GM12878 (cell line): ENCODE measurements around the gene SOCS1. TPM values are rescaled to one million over a fixed set of nuclear protein-coding genes. Genes with fewer than 3 reads are reported as not detected.

ENCODE experiments used
- ATAC-seq: fragments of 200-7000 bp; cut with Tn5 transposase; 3 replicates; pipeline ENCODE4 v1.9.1; 2020; ENCODE audit warnings: mild to moderate bottlenecking, moderate library complexity
- BruUV-seq: library from RNA; stranded (reverse); fragments of 400-500 nt; replicated peaks from 2 replicates; lab custom pipeline; 2021; lab: Mats Ljungman, UMichigan
- CTCF ChIA-PET: fragments of 300-600 bp; sonication (Branson Sonifier 250); formaldehyde crosslinking; extraction: SDS; loops from one replicate; lab custom pipeline; 2021; ENCODE audit warnings: inconsistent platforms; lab: Yijun Ruan, JAX
- POLR2A ChIA-PET: fragments of 350-600 bp; formaldehyde crosslinking; extraction: SDS; loops from one replicate; lab custom pipeline; 2021; ENCODE audit warnings: inconsistent platforms; lab: Charles Lee
- RAD21 ChIA-PET: fragments of 300-600 bp; sonication (Branson Sonifier 250); formaldehyde crosslinking; loops from one replicate; lab custom pipeline; 2023; ENCODE audit warnings: antibody characterized with exemption; ENCODE audit not compliant: unreplicated experiment; lab: Charles Lee
- SMC1A ChIA-PET: fragments of 300-600 bp; sonication (Branson Sonifier 250); formaldehyde crosslinking; loops from one replicate; lab custom pipeline; 2023; ENCODE audit not compliant: unreplicated experiment, uncharacterized antibody; lab: Charles Lee
- DNase-seq: peaks from one replicate; pipeline ENCODE4 v3.0.0-alpha.2; 2011; ENCODE audit warnings: low read depth, low spot score
- FAIRE-seq: peaks from 3 replicates; lab custom pipeline; 2011; peaks lifted over from hg19 to GRCh38; lab: Jason Lieb, UNC
- H2AFZ ChIP-seq: 2 replicates; pipeline ENCODE4 v1.6.0; 2011; ENCODE audit warnings: low read depth, low read length, control low read depth; ENCODE audit not compliant: control insufficient read depth
- H3K27ac ChIP-seq: 2 replicates; pipeline ENCODE4 v1.5.1; 2011; ENCODE audit warnings: control low read depth; ENCODE audit not compliant: control insufficient read depth, insufficient read depth
- H3K27me3 ChIP-seq, 2 experiments: replicated peaks in 1 of 2; 2 replicates each; pipeline versions ENCODE4 v1.6.0 to v1.6.1; 2011; ENCODE audit warnings: low read length in 1 of 2; ENCODE audit not compliant: control insufficient read depth in 2 of 2, insufficient read depth in 2 of 2
- H3K36me3 ChIP-seq, 2 experiments: 2 replicates each; pipeline ENCODE4 v1.5.1; 2011; ENCODE audit warnings: low read length in 1 of 2; ENCODE audit not compliant: control insufficient read depth in 2 of 2, insufficient read depth in 2 of 2
- H3K4me1 ChIP-seq: 2 replicates; pipeline ENCODE4 v1.6.1; 2011; ENCODE audit warnings: mild to moderate bottlenecking, low read length, moderate library complexity, mixed read lengths; ENCODE audit not compliant: control insufficient read depth, insufficient read depth
- H3K4me2 ChIP-seq: 2 replicates; pipeline ENCODE4 v1.6.0; 2011; ENCODE audit warnings: control low read depth; ENCODE audit not compliant: control insufficient read depth, insufficient read depth
- H3K4me3 ChIP-seq: fragments of 200-600 bp; sonication (generic); 2 replicates; pipeline ENCODE4 v1.5.1; 2016
- H3K79me2 ChIP-seq: 2 replicates; pipeline ENCODE4 v1.6.0; 2011; ENCODE audit warnings: low read length; ENCODE audit not compliant: control insufficient read depth, insufficient read depth
- H3K9ac ChIP-seq: 2 replicates; pipeline ENCODE4 v1.8.0; 2011; ENCODE audit warnings: low read length, control low read depth, mixed read lengths; ENCODE audit not compliant: control insufficient read depth, insufficient read depth
- H3K9me3 ChIP-seq: replicated peaks from 3 replicates; pipeline ENCODE4 v1.5.1; 2011; ENCODE audit warnings: mild to moderate bottlenecking, low read length; ENCODE audit not compliant: control insufficient read depth, insufficient read depth
- H4K20me1 ChIP-seq: 2 replicates; pipeline ENCODE4 v1.6.0; 2011; ENCODE audit not compliant: control insufficient read depth, insufficient read depth
- CBX5 ChIP-seq: sonication (generic); IDR thresholded peaks from 2 replicates; pipeline ENCODE4 v1.6.1; 2016; ENCODE audit warnings: low read depth, moderate library complexity, mild to moderate bottlenecking, inconsistent platforms
- SUZ12 ChIP-seq: fragments of 200-600 bp; sonication (generic); IDR thresholded peaks from one replicate; pipeline ENCODE4 v1.6.1; 2018; ENCODE audit warnings: antibody characterized with exemption, mild to moderate bottlenecking; ENCODE audit not compliant: unreplicated experiment
- WGBS: methylation state at CpG from one replicate; pipeline ENCODE4 v1.1.6; 2016; ENCODE audit warnings: low lambda C conversion rate; ENCODE audit not compliant: insufficient replicate concordance, insufficient coverage; ENCODE audit errors: missing lambda C conversion rate; 5-methylcytosine and 5-hydroxymethylcytosine counted together
- in situ Hi-C: fragments of 300-500 bp; cut with MboI; formaldehyde crosslinking; loops from 9 replicates; pipeline ENCODE4 v1.14.3; 2018; ENCODE audit warnings: mixed read lengths
- intact Hi-C: fragments of 100-400 bp; cut with micrococcal nuclease; formaldehyde crosslinking; loops from one replicate; pipeline ENCODE4 v1.14.2; 2022; ENCODE audit not compliant: unreplicated experiment
- polyA plus RNA-seq, 11 experiments: library from polyadenylated mRNA; depleted of rRNA in 4 of 11; unstranded in 6 of 11; stranded (reverse) in 5 of 11; fragments of >200 nt; fragmentation: Nextera tagmentation in 4 of 11; fragmentation: Illumina TruSeq in 1 of 11; extraction: Ambion mirVana in 4 of 11; extraction: Trizol in 1 of 11; gene quantifications; 1 replicate in 1 of 11; 2 replicates in 10 of 11; pipeline versions ENCODE4 v1.2.1 to v1.2.3, GENCODE V29; 2011 to 2016; ENCODE audit warnings: inconsistent platforms in 2 of 11, missing spikeins in 2 of 11, low read depth in 1 of 11
- total RNA-seq, 4 experiments: library from RNA; depleted of rRNA in 3 of 4; stranded (reverse); fragments of >200 nt in 3 of 4; fragmentation: Illumina TruSeq in 1 of 4; extraction: Trizol in 1 of 4; gene quantifications; 2 replicates each; pipeline versions ENCODE4 v1.2.1 to v1.2.3, GENCODE V29; 2013 to 2021
- TF ChIP-seq, protein P1 (sequence below), 3 experiments: IDR thresholded peaks in 2 of 3; conservative IDR thresholded peaks in 1 of 3; 2 replicates each; pipeline ENCODE4 v1.5.1; 2011; ENCODE audit warnings: low read depth in 3 of 3, low read length in 3 of 3, mild to moderate bottlenecking in 3 of 3, control low read depth in 2 of 3, moderate library complexity in 2 of 3, inconsistent platforms in 1 of 3, mixed read lengths in 1 of 3; ENCODE audit not compliant: control insufficient read depth in 2 of 3, insufficient read depth in 1 of 3; ENCODE audit errors: extremely low read depth in 1 of 3

Gene SOCS1
- total and polyA plus RNA-seq, 10 of the 15 experiments (the other 5 are each of a cell fraction or from before 2014, with no cell fraction given) = 0.42 to 39.8 (median 11.2) TPM

GRCh38 chr16:11218604-11218962 lies 37.4 kb downstream of the SOCS1 start:
- POLR2A ChIA-PET = interaction anchor here (0.6 to 2.1 kb wide), 3 partner anchors 9 to 26 kb away, joined by 3 to 9 read pairs (median 4); no protein-coding TSS in a partner anchor
- intact Hi-C loops = no loop called here
- Histone ChIP-seq H3K9me3 (peaks cover 12% of the 10 kb centered on the region), H3K79me2 (no peaks in the 10 kb centered on the region)
- SMC1A ChIA-PET = interaction anchor here (0.6 to 2.7 kb wide), 9 partner anchors 9 to 37 kb away, joined by 3 to 12 read pairs (median 3); partner anchors contain the start of gene SOCS1
- DNase-seq = no peak
- TF ChIP-seq CBX5 (peak; percentile 46; the same call in 1 of the 2 replicates), SUZ12 (no peak)
- TF ChIP-seq, protein P1, sequence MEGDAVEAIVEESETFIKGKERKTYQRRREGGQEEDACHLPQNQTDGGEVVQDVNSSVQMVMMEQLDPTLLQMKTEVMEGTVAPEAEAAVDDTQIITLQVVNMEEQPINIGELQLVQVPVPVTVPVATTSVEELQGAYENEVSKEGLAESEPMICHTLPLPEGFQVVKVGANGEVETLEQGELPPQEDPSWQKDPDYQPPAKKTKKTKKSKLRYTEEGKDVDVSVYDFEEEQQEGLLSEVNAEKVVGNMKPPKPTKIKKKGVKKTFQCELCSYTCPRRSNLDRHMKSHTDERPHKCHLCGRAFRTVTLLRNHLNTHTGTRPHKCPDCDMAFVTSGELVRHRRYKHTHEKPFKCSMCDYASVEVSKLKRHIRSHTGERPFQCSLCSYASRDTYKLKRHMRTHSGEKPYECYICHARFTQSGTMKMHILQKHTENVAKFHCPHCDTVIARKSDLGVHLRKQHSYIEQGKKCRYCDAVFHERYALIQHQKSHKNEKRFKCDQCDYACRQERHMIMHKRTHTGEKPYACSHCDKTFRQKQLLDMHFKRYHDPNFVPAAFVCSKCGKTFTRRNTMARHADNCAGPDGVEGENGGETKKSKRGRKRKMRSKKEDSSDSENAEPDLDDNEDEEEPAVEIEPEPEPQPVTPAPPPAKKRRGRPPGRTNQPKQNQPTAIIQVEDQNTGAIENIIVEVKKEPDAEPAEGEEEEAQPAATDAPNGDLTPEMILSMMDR (IDR thresholded peaks at IDR 0.05 in 2 of 3, conservative IDR thresholded peaks at IDR 0.05 in 1 of 3; ENCODE audit: control insufficient read depth in 2 of 3, extremely low read depth in 1 of 3, insufficient read depth in 1 of 3, low read depth in 3 of 3, low read length in 3 of 3) = peak in 2 of 3 experiments; percentile 54 to 55; a peak in 4 of 6 replicates
- TF ChIP-seq, all 136 proteins: peak for 2
- no peak overlapping the region for H3K4me2 ChIP-seq
- no peak overlapping the region for H3K27ac ChIP-seq
- no peak for ATAC-seq
- CTCF ChIA-PET = interaction anchor here (0.8 to 1.7 kb wide), 6 partner anchors 9 to 138 kb away, joined by 3 to 4 read pairs (median 3); no protein-coding TSS in a partner anchor
- H2AFZ ChIP-seq = no peak overlapping the region
- H3K36me3 ChIP-seq = no peaks in the 10 kb centered on the region
- RAD21 ChIA-PET = interaction anchor here (1.0 to 2.0 kb wide), 2 partner anchors 9 to 37 kb away, joined by 3 to 8 read pairs; partner anchors contain the start of gene SOCS1
- no peaks in the 10 kb centered on the region for H3K27me3 ChIP-seq
- H3K9ac ChIP-seq = no peak overlapping the region
- in situ Hi-C loops = no loop called here
- no peaks in the 10 kb centered on the region for H4K20me1 ChIP-seq
- WGBS = 91% methylated on average over 1 of the region's 1 CpG
- BruUV-seq = no TSS peak
- no peak for FAIRE-seq
- no peak overlapping the region for H3K4me3 ChIP-seq
- peaks cover 1% of the 10 kb centered on the region; the same call in 1 of the 2 replicates for H3K4me1 ChIP-seq
